Measurements from ENCODE around the gene PRKCA.

GRCh38 chr17:66817750-66818149 is 515.3 kb downstream of the PRKCA start:
- TF ChIP-seq GATA2 (IDR thresholded peaks at IDR 0.05; ENCODE audit: low read depth, low read length), result no peak
- TF ChIP-seq GATA3 (IDR thresholded peaks at IDR 0.05; ENCODE audit: low read depth, low read length), result no peak

Measured in SH-SY5Y (cell line).